Fibroblast of lung (primary cell): ENCODE data around the gene IARS2.

Experiments
- CTCF ChIP-seq, 2 donors: IDR thresholded peaks in 1 of 2; conservative IDR thresholded peaks in 1 of 2; 1 replicate in 1 of 2; 2 replicates in 1 of 2; pipeline ENCODE4 v1.5.1; 2011 to 2012; ENCODE audit warnings: low read length in 2 of 2, control low read depth in 1 of 2, inconsistent platforms in 1 of 2, low read depth in 1 of 2, mild to moderate bottlenecking in 1 of 2
- EZH2 ChIP-seq: IDR thresholded peaks from 2 replicates; pipeline ENCODE4 v1.5.1; 2012; ENCODE audit warnings: low read length, control low read depth, mild to moderate bottlenecking; ENCODE audit errors: missing control alignments

GRCh38 chr1:220164116-220164515, 70.2 kb downstream of the IARS2 start:
- TF ChIP-seq CTCF (conservative IDR thresholded peaks at IDR 0.05 in 1 of 2, IDR thresholded peaks at IDR 0.05 in 1 of 2; ENCODE audit: low read depth in 1 of 2, low read length in 2 of 2) = no peak
- no peak for TF ChIP-seq EZH2
